Measurements from ENCODE around the gene TMEM182.
A peak's percentile ranks its signal among the peaks of the same experiment; 100 is the strongest.

Gene TMEM182

GRCh38 chr2:102841107-102841840 is 79.4 kb downstream of the TMEM182 start:
- Mint-ChIP-seq H3K27ac (no peak overlapping the region), H3K36me3 (ENCODE audit: low read depth) (no peaks in the 10 kb centered on the region), H3K4me1 (ENCODE audit: low read depth) (peaks cover 9% of the 10 kb centered on the region), H3K4me3 (no peak overlapping the region), H3K27me3 (peaks cover 3% of the 10 kb centered on the region), H3K9me3 (no peaks in the 10 kb centered on the region)
- intact Hi-C loops (cut with micrococcal nuclease) = loop anchor here (10.0 kb wide), 1 partner anchor 324 kb away; no protein-coding TSS in a partner anchor

GRCh38 chr2:102843764-102844443 is 82.1 kb downstream of the TMEM182 start:
- Mint-ChIP-seq H3K36me3 (ENCODE audit: low read depth) (no peaks in the 10 kb centered on the region), H3K27ac (no peak overlapping the region), H3K9me3 (no peaks in the 10 kb centered on the region), H3K4me1 (ENCODE audit: low read depth) (peaks cover 5% of the 10 kb centered on the region), H3K27me3 (peaks cover 3% of the 10 kb centered on the region), H3K4me3 (no peak overlapping the region)
- intact Hi-C loops (cut with micrococcal nuclease) = loop anchor here (10.0 kb wide), 1 partner anchor 321 kb away; no protein-coding TSS in a partner anchor

- H3K4me3 Mint-ChIP-seq = no peak overlapping the region
- no peaks in the 10 kb centered on the region for H3K9me3 Mint-ChIP-seq
- H3K4me1 Mint-ChIP-seq (ENCODE audit: low read depth) = peaks cover 5% of the 10 kb centered on the region
- H3K27ac Mint-ChIP-seq = no peak overlapping the region
- no peaks in the 10 kb centered on the region for H3K36me3 Mint-ChIP-seq (ENCODE audit: low read depth)
- intact Hi-C loops (cut with micrococcal nuclease) = loop anchor here (10.0 kb wide), 1 partner anchor 320 kb away; no protein-coding TSS in a partner anchor
- H3K27me3 Mint-ChIP-seq = peaks cover 3% of the 10 kb centered on the region
Measured at GRCh38 chr2:102844911-102845310, 83.1 kb downstream of the TMEM182 start.

GRCh38 chr2:102848366-102848839 is 86.6 kb downstream of the TMEM182 start:
- H3K27me3 Mint-ChIP-seq = no peaks in the 10 kb centered on the region
- H3K36me3 Mint-ChIP-seq (ENCODE audit: low read depth) = no peaks in the 10 kb centered on the region
- H3K4me3 Mint-ChIP-seq = peak overlapping the region; percentile 60
- H3K9me3 Mint-ChIP-seq = no peaks in the 10 kb centered on the region
- peaks cover 5% of the 10 kb centered on the region for H3K4me1 Mint-ChIP-seq (ENCODE audit: low read depth)
- intact Hi-C loops (cut with micrococcal nuclease) = loop anchor here (10.0 kb wide), 1 partner anchor 316 kb away; no protein-coding TSS in a partner anchor
- no peak overlapping the region for H3K27ac Mint-ChIP-seq

- Mint-ChIP-seq H3K27ac (no peak overlapping the region), H3K9me3 (no peaks in the 10 kb centered on the region), H3K4me1 (ENCODE audit: low read depth) (peaks cover 5% of the 10 kb centered on the region), H3K27me3 (no peaks in the 10 kb centered on the region), H3K36me3 (ENCODE audit: low read depth) (no peaks in the 10 kb centered on the region), H3K4me3 (no peak overlapping the region)
- intact Hi-C loops (cut with micrococcal nuclease) = no loop called here
Measured at GRCh38 chr2:102850888-102851287, 89.1 kb downstream of the TMEM182 start.

- no peaks in the 10 kb centered on the region for H3K36me3 Mint-ChIP-seq (ENCODE audit: low read depth)
- H3K4me3 Mint-ChIP-seq = no peak overlapping the region
- H3K9me3 Mint-ChIP-seq = no peaks in the 10 kb centered on the region
- H3K27me3 Mint-ChIP-seq = no peaks in the 10 kb centered on the region
- no peak overlapping the region for H3K27ac Mint-ChIP-seq
- peaks cover 5% of the 10 kb centered on the region for H3K4me1 Mint-ChIP-seq (ENCODE audit: low read depth)
- intact Hi-C loops (cut with micrococcal nuclease) = no loop called here
Measured at GRCh38 chr2:102852867-102853266, 91.0 kb downstream of the TMEM182 start.

All from dendritic cell treated with granulocyte-macrophage colony-stimulating factor and Interleukin-4, amounts not matched to agents 40 ng/mL and 50 ng/mL, for 4 days (primary cell).